ENCODE data around the gene PSME2.

DNA sequence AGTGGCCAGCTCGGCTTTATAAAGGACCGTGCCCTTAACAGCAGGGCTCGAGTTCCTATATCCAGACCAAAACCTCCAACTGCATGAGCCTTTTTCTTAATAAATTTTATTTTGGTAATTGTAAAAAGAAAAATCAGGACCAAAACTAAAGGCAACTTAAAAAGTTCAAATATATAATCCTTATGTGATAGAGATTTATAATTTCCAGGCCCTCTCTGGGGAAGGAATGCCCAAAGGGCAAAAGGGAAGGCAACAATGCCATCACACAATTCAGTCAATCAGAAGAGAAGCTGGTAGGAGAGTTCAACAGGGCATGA lies 42.6 kb upstream of the PSME2 start:
- no peak for TF ChIP-seq ZNF557 (CRISPR knock-in tag; IDR thresholded peaks at IDR 0.05)
- TF ChIP-seq ADNP (CRISPR knock-in tag; IDR thresholded peaks at IDR 0.05) = no peak
- no peak for TF ChIP-seq ZNF749 (CRISPR knock-in tag; IDR thresholded peaks at IDR 0.05; ENCODE audit: borderline replicate concordance)
- TF ChIP-seq ZNF30 (CRISPR knock-in tag; IDR thresholded peaks at IDR 0.05) = no peak
- TF ChIP-seq SUZ12 (IDR thresholded peaks at IDR 0.05; ENCODE audit: low read depth, low read length) = no peak
- no peak for TF ChIP-seq CTCF (CRISPR knock-in tag; IDR thresholded peaks at IDR 0.05)
- TF ChIP-seq PAF1 (CRISPR knock-in tag; IDR thresholded peaks at IDR 0.05) = no peak
- TF ChIP-seq FOSL1 (CRISPR knock-in tag; IDR thresholded peaks at IDR 0.05; ENCODE audit: borderline replicate concordance) = no peak
- TF ChIP-seq, protein P1, sequence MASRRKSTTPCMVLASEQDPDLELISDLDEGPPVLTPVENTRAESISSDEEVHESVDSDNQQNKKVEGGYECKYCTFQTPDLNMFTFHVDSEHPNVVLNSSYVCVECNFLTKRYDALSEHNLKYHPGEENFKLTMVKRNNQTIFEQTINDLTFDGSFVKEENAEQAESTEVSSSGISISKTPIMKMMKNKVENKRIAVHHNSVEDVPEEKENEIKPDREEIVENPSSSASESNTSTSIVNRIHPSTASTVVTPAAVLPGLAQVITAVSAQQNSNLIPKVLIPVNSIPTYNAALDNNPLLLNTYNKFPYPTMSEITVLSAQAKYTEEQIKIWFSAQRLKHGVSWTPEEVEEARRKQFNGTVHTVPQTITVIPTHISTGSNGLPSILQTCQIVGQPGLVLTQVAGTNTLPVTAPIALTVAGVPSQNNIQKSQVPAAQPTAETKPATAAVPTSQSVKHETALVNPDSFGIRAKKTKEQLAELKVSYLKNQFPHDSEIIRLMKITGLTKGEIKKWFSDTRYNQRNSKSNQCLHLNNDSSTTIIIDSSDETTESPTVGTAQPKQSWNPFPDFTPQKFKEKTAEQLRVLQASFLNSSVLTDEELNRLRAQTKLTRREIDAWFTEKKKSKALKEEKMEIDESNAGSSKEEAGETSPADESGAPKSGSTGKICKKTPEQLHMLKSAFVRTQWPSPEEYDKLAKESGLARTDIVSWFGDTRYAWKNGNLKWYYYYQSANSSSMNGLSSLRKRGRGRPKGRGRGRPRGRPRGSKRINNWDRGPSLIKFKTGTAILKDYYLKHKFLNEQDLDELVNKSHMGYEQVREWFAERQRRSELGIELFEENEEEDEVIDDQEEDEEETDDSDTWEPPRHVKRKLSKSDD (CRISPR knock-in tag; IDR thresholded peaks at IDR 0.05; ENCODE audit: low read depth) = no peak
- TF ChIP-seq NCOR1 (IDR thresholded peaks at IDR 0.05; ENCODE audit: borderline replicate concordance, low read length) = no peak; the same call in 1 of the 2 replicates
- TF ChIP-seq NFYB (CRISPR knock-in tag; IDR thresholded peaks at IDR 0.05) = no peak
- TF ChIP-seq, protein P2, sequence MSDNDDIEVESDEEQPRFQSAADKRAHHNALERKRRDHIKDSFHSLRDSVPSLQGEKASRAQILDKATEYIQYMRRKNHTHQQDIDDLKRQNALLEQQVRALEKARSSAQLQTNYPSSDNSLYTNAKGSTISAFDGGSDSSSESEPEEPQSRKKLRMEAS (IDR thresholded peaks at IDR 0.05) = no peak
- TF ChIP-seq ZNF713 (CRISPR knock-in tag; IDR thresholded peaks at IDR 0.05) = no peak
